Measurements from ENCODE around the gene PSTPIP2. TPM values are rescaled to one million over a fixed set of nuclear protein-coding genes. Genes with fewer than 3 reads are reported as not detected.

Gene PSTPIP2
- total RNA-seq, 1 donor from 2014 or later: 1.7 TPM

DNA sequence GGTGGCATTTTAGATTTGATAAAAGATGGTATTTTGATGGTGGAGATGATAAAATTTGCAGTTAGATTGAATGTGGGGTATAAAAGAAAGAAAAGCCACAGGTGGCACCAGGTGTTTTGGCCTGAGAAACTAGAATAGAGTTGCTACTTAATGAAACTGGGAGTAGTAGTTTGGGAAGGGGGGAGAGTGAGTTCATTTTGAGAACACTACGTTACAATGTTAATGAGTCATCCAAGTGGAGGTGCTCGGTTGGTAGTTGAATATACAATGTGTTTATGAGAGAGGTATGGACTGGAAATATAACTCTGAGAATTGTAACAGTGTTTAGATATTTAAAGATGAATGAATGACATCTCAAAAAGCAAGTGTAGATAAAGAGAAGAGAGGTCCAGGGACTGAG is 131.3 kb downstream of the PSTPIP2 start:
- no peak for DNase-seq (ENCODE audit: low read depth)

DNA sequence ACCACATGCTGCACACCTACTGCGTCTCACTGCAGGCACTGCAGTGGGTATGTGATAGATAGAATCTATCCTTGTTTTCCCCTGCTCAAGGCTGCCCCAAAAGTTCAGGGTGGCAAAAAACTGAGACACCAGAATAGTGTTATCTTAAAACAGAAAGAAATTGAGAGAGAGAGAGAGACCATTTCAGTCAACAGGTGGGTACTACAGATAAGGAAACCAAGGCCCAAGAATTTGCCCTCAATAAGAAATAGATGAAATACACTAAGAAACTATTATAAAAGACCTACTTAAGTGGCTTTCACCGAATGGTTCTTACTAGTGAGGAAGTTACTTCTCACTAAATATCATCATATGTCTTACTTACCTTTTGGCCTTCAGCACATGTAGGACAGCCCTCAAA is 132.8 kb downstream of the PSTPIP2 start:
- DNase-seq (ENCODE audit: low read depth): no peak

DNA sequence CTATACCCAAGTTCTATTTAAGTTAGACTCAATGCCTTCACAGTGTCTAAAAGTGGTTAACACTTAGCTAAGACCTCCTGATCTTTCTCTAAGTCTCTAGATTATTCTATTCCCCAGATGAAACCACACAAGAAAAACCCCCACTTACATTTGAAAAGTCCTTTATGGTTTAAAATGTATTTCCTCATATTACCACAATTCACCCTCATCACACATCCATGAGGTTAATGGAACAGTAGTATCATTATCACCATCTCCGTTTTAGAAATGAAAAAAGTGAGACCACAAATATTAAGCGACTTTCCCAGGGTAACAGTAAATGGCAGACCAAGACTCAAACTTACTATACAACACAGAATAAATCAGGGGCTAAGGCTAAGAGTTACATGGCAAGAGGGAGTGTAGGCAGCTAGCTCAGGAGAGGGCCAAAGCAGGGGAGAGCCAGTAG is 133.5 kb downstream of the PSTPIP2 start:
- DNase-seq (ENCODE audit: low read depth): no peak

DNA sequence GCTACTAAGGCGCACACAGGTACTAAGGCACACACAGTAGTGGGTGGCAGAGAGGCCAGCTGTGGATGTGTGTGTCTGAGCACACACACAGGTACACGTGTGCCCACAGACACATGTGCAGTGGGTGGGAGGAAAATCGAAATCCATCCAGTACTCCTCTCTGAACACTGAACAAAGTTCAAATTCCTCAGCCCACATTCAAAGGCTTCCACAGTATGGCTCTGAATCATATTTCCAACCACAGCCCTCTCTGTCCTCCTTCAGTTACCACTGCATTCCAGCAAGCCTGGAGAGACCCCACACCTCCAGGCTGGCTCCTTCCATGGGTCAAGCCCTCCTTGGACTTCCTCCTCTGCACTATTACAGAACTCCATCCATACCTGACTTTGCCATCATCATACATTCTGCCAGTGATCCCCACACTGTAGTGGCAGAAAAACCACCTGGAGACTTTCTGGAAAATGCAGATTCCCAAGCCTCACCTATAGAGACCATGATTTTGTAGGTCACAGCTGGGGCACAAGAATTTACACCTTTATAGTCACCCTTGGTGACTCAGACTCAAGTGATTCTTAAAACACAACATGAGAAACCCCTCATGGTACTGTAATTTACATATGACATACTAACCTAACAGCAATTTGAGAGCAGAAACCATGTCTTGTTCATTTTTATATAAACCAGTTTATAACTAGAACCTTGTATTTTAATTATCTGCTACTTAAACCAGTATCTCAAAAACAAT is 136.3 kb downstream of the PSTPIP2 start:
- peak; percentile 53 for DNase-seq (ENCODE audit: low read depth)

Other genes with a start within 250 kb of the PSTPIP2 start
- gene SIGLEC15, start 246.6 kb downstream of the PSTPIP2 start, total RNA-seq: not detected in 2 replicates
- 31.8 and 33.3 TPM in 2 replicates for gene EPG5, start 104.9 kb downstream of the PSTPIP2 start, total RNA-seq
- gene ATP5F1A, start 26.0 kb upstream of the PSTPIP2 start, total RNA-seq: 918 and 1,000 TPM in 2 replicates
- 9.2 and 18.1 TPM in 2 replicates for gene HAUS1, start 32.1 kb upstream of the PSTPIP2 start, total RNA-seq